Posterior cingulate gyrus (tissue), 11 donors: Measurements from ENCODE around the gene SLC39A5.
"Not testable (repeated sequence)": the region's sequence is repeated elsewhere in the genome, so short reads cannot be mapped to it uniquely, and the experiment has no call there.

Experiments
- DNase-seq, 10 donors: peaks; one replicate each; pipeline versions ENCODE4 v3.0.0 to v3.0.0-alpha.2; 2020 to 2021; ENCODE audit warnings: mixed read lengths in 3 of 10
- intact Hi-C: fragments of 100-400 bp; cut with DNase I; formaldehyde crosslinking; loops from one replicate; pipeline ENCODE4 v1.15.1; 2023

Gene SLC39A5

DNA sequence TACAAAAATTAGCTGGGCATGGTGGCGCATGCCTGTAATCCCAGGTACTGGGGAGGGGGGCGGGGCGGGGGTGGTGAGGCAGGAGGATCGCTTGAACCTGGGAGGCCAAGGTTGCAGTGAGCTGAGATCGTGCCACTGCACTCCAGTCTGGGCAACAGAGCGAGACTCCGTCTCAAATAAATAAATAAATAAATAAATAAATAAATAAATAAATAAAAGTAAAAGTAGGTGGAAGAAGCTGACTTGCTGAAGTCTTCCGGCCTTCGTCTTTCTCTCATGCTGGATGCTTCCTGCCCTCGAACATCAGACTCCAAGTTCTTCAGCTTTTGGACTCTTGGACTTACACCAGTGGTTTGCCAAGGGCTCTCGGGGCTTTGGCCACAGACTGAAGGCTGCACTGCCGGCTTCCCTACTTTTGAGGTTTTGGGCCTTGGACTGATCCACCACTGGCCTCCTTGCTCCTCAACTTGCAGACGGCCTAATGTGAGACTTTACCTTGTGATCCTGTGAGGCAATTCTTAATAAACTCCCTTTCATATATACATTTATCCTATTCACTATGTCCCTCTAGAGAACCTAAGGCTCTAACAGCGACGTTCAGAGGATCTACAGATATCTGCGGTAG, 36.3 kb downstream of the SLC39A5 start:
- DNase-seq = peak in 1 of 10 donors; percentile 35

GRCh38 chr12:56266693-56267442, 37.0 kb downstream of the SLC39A5 start, which contains the start of gene COQ10A:
COQ10A (plus strand) TSS chr12:56266942; CDS start chr12:56267119, 177 bp downstream.
- peak; percentile 80 to 98 (median 88) for DNase-seq
- intact Hi-C loops = no loop called here

More for the DNA sequence above, 36.3 kb downstream of the SLC39A5 start:
- intact Hi-C loops = not testable (repeated sequence)

GRCh38 chr12:56267443-56268071, 37.7 kb downstream of the SLC39A5 start:
- intact Hi-C loops = no loop called here
- DNase-seq = peak in 1 of 10 donors; percentile 40

- intact Hi-C loops = no loop called here
- peak in 1 of 10 donors; percentile 35 for DNase-seq
Measured at GRCh38 chr12:56271031-56271430, 41.2 kb downstream of the SLC39A5 start.

- DNase-seq, intact Hi-C loops: not testable (repeated sequence)
Measured at GRCh38 chr12:56272468-56272867, 42.6 kb downstream of the SLC39A5 start.

- DNase-seq = no peak
- intact Hi-C loops = no loop called here
Measured at GRCh38 chr12:56274299-56274698, 44.4 kb downstream of the SLC39A5 start.

DNA sequence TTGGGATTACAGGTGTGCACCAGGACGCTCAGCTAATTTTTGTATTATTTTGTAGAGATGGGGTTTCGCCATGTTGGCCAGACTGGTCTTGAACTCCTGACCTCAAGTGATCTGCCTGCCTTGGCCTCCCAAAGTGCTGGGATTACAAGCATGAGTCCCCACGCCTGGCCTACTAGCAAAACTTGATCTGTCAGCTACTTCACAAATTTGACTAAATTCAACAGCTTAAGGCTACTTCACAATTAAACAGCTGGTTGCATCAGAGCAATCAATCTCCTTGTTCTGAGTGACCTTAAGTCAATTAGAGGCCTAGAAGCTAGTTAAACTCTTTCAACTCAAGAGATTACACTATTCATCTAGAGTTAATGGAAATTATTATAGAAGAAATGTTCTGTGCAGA, 49.1 kb downstream of the SLC39A5 start:
- intact Hi-C loops = no loop called here

DNA sequence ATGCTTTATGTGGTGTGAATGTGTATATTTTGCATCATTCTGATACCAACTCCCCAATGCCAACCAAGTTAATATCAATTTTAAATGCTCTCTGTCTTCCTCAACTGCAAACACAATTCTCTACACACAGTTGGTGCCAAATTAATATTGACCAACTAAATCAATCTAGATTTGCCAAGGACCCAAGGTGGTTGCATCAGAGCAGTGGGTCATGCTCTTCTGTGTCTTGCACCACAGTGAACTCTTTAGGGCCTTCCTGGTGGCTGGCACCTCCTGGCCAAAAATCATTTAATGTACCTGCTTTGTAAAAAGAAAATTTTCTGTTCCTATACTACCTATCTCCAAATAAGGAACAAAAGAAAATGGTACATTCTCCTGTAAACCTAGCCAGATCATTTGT, 51.0 kb downstream of the SLC39A5 start:
- intact Hi-C loops = no loop called here
- no peak for DNase-seq

More for the DNA sequence above, 49.1 kb downstream of the SLC39A5 start:
- no peak for DNase-seq

DNA sequence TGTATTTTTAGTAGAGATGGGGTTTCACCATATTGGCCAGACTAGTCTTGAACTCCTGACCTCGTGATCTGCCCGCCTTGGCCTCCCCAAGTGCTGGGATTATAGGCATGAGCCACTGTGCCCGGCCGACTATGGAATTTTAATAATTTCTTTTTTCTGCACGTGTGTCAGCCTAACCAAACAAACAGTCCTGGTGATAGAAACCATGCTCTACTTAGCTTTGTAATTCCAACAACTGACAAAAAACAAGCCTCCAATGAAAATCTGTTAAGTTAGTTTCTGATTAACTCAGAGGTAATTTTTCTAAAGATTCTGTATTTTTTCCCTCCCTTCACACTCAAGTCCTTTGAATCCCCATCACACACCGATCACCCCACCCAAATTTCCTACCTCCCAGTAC, 52.2 kb downstream of the SLC39A5 start:
- no peak for DNase-seq
- intact Hi-C loops = no loop called here

GRCh38 chr12:56282579-56282978, 52.7 kb downstream of the SLC39A5 start:
- DNase-seq = no peak
- intact Hi-C loops = no loop called here

GRCh38 chr12:56284263-56284662, 54.4 kb downstream of the SLC39A5 start:
- DNase-seq, intact Hi-C loops: not testable (repeated sequence)

DNA sequence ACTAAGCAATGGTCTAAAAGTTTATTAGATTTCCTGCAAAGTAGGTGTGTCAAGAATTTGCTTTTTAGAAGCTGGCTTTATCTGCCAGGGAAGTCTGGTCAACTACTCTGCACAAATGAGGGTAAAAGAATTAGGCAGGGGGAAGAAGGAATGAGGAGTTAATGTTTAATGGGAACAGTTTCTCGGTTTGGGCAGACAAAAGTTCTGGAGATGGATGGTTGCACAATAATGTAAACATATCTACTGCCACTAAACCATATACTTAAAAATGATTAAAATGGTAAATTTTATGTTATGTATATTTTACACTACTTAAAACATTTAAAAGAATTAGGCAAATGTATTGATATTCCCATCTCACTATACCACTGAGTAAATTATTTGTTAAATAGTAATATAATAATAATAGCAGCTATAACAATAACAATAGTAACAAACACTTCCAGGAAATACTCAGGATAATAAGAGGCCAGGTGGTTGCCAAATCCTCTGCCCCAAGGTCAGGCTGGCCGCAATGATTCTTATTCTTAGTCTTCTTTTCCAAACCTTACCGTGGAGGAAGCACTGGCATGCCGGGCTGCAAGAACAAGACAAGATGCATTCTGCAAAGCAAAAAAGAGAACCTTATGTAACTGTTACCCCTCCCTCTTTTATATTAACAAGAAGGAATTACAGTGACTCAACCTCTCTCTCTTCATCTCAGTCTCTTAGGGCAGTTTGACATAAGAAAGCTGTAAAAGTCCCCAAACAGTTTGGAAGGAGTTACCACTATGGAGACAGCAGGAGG, 56.4 kb downstream of the SLC39A5 start:
- no peak for DNase-seq
- intact Hi-C loops = no loop called here
